ENCODE data around the gene RNH1. TPM values are rescaled to one million over a fixed set of nuclear protein-coding genes. Genes with fewer than 3 reads are reported as not detected.

The RNH1 gene
- total RNA-seq, 2 experiments from 2014 or later: 65.5 to 65.7 TPM

- peak overlapping the region; percentile 94 for H3K4me2 ChIP-seq (ENCODE audit: low read length)
- intact Hi-C loops (cut with micrococcal nuclease; ENCODE audit: unreplicated experiment): loop anchor here (5.0 kb wide), 1 partner anchor 91 kb away; no protein-coding TSS in a partner anchor
- H3K9me3 ChIP-seq (ENCODE audit: low read length): no peaks in the 10 kb centered on the region
- H3K4me1 ChIP-seq (ENCODE audit: insufficient read depth, low read length, poor library complexity, severe bottlenecking): peaks cover 32% of the 10 kb centered on the region
- ChIA-PET POLR2A (no interaction called here), CTCF (ENCODE audit: unreplicated experiment) (no interaction called here)
- no peaks in the 10 kb centered on the region for H3K9me2 ChIP-seq (ENCODE audit: insufficient read depth, low read length)
- H2AFZ ChIP-seq (ENCODE audit: low read length): no peak overlapping the region
- DNase-seq (ENCODE audit: low spot score): no peak
- no TSS peak for BruUV-seq (replicated peaks)
- TF ChIP-seq, protein P1, sequence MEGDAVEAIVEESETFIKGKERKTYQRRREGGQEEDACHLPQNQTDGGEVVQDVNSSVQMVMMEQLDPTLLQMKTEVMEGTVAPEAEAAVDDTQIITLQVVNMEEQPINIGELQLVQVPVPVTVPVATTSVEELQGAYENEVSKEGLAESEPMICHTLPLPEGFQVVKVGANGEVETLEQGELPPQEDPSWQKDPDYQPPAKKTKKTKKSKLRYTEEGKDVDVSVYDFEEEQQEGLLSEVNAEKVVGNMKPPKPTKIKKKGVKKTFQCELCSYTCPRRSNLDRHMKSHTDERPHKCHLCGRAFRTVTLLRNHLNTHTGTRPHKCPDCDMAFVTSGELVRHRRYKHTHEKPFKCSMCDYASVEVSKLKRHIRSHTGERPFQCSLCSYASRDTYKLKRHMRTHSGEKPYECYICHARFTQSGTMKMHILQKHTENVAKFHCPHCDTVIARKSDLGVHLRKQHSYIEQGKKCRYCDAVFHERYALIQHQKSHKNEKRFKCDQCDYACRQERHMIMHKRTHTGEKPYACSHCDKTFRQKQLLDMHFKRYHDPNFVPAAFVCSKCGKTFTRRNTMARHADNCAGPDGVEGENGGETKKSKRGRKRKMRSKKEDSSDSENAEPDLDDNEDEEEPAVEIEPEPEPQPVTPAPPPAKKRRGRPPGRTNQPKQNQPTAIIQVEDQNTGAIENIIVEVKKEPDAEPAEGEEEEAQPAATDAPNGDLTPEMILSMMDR (conservative IDR thresholded peaks at IDR 0.05; ENCODE audit: low read length): no peak
- TF ChIP-seq EZH2phosphoT487 (IDR thresholded peaks at IDR 0.05; ENCODE audit: borderline replicate concordance, low read depth, low read length): no peak
- no peak overlapping the region for H3K27ac ChIP-seq (ENCODE audit: low read depth, low read length, poor library complexity, severe bottlenecking)
- H3K4me3 ChIP-seq (ENCODE audit: low read depth, low read length, poor library complexity, severe bottlenecking): peak overlapping the region; percentile 77
- no peaks in the 10 kb centered on the region for H3K79me2 ChIP-seq (ENCODE audit: insufficient read depth, low read depth, low read length)
- no peaks in the 10 kb centered on the region for H4K20me1 ChIP-seq (ENCODE audit: insufficient read depth, low read length)
- peaks cover 3% of the 10 kb centered on the region; the same call in 1 of the 2 replicates for H3K36me3 ChIP-seq (ENCODE audit: insufficient read depth, low read length)
These were observed 31.5 kb upstream of the RNH1 start for GRCh38 chr11:538431-539051.

- ChIA-PET POLR2A (no interaction called here), CTCF (ENCODE audit: unreplicated experiment) (no interaction called here)
- H4K20me1 ChIP-seq (ENCODE audit: insufficient read depth, low read length): no peaks in the 10 kb centered on the region
- peak overlapping the region; percentile 80 for H3K27ac ChIP-seq (ENCODE audit: low read depth, low read length, poor library complexity, severe bottlenecking)
- peak overlapping the region; percentile 77 for H3K4me3 ChIP-seq (ENCODE audit: low read depth, low read length, poor library complexity, severe bottlenecking)
- intact Hi-C loops (cut with micrococcal nuclease; ENCODE audit: unreplicated experiment): loop anchor here (1.0 to 5.0 kb wide), 2 partner anchors 32 to 91 kb away; no protein-coding TSS in a partner anchor
- H3K4me2 ChIP-seq (ENCODE audit: low read length): peak overlapping the region; percentile 94
- no peaks in the 10 kb centered on the region for H3K9me3 ChIP-seq (ENCODE audit: low read length)
- peak overlapping the region; percentile 75; the same call in 1 of the 2 replicates for H2AFZ ChIP-seq (ENCODE audit: low read length)
- peaks cover 9% of the 10 kb centered on the region; the same call in 1 of the 2 replicates for H3K36me3 ChIP-seq (ENCODE audit: insufficient read depth, low read length)
- DNase-seq (ENCODE audit: low spot score): no peak
- no peaks in the 10 kb centered on the region for H3K79me2 ChIP-seq (ENCODE audit: insufficient read depth, low read depth, low read length)
- peaks cover 32% of the 10 kb centered on the region for H3K4me1 ChIP-seq (ENCODE audit: insufficient read depth, low read length, poor library complexity, severe bottlenecking)
- no peaks in the 10 kb centered on the region for H3K9me2 ChIP-seq (ENCODE audit: insufficient read depth, low read length)
- no TSS peak for BruUV-seq (replicated peaks)
- TF ChIP-seq, protein P1 (conservative IDR thresholded peaks at IDR 0.05; ENCODE audit: low read length): no peak
- TF ChIP-seq EZH2phosphoT487 (IDR thresholded peaks at IDR 0.05; ENCODE audit: borderline replicate concordance, low read depth, low read length): no peak
These were observed 30.8 kb upstream of the RNH1 start for GRCh38 chr11:537622-538430.

Measured in OCI-LY7 (cell line).